Epithelial cell of esophagus (primary cell): ENCODE data around the gene CSRP1.

ENCODE experiments used
- DNase-seq: peaks from one replicate; pipeline ENCODE4 v3.0.0; 2010; ENCODE audit warnings: low read depth
- H3K4me3 ChIP-seq: 2 replicates; pipeline ENCODE4 v1.5.1; 2011; ENCODE audit warnings: mild to moderate bottlenecking, low read length, control low read depth
- CTCF ChIP-seq: IDR thresholded peaks from 2 replicates; pipeline ENCODE4 v1.5.1; 2011; ENCODE audit warnings: low read depth, mild to moderate bottlenecking, low read length, control low read depth, inconsistent platforms; ENCODE audit not compliant: insufficient read depth; ENCODE audit errors: missing control alignments

The CSRP1 gene

DNA sequence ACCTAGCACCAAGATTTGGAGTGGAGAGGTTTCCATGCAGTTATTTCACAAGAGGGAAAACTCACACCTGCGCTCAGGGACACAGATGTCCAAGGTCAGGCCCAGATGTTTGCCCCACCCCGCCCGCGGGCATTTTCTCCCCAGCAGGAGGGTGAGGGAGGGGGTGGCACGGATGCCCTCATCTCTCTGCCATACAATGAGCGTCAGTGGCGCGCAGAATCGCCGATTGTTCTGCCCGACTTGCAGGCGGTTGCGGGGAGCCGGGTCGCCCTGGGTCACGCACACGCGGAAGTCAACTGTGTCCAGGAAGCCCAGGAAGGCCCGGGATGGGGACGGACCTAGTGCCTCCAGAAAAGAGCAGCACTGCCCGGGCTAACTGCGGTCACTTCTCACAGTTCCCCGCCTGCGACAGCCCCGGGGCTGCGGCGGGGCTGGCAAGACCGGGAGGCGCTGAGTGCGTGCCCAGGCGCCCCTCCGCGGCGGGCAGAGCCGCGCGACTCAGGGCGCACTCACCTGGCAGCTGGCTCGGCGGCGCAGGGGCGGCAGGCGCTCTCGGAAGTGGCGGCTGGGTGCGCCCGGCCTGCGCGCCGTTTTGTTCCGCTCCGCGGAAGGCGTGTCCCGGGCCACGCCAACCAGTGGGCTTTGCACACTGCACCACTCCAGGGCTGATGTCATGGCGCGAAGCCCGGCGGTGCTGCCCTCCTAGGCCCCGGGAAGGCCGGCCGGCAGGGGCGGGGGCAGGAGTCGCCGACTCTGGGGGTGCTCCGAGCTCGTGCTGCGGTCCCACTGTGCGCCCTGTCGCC is at the start of gene CSRP1:
Gene CSRP1, minus strand, starts transcription at position 567 of the 803 bp plus-strand sequence. CDS start 10,820 bp downstream, outside the sequence.
- DNase-seq: peak; percentile 87
- TF ChIP-seq CTCF: no peak

DNA sequence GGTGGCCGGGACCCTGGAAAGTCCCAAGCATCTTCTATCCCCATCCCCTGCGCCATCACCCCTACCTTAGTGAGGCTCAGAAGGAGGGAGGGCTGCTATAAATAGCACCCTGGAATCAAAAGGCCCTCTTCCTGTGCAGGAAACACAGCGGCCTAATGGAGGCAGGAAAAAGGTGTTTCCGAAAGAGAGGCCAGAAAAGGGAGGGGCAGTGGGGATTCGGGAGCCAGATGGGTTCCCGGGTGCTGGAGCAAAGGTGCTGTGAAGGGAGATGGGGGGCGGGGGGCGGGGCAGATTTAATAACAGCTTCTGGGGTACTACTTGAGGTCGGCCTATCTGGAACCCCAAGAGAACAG is 48.6 kb upstream of the CSRP1 start:
- H3K4me3 ChIP-seq: no peak overlapping the region
- DNase-seq: no peak

More for the DNA sequence above, at the start of gene CSRP1:
- H3K4me3 ChIP-seq: peak within 1 kb of the TSS; percentile 53

DNA sequence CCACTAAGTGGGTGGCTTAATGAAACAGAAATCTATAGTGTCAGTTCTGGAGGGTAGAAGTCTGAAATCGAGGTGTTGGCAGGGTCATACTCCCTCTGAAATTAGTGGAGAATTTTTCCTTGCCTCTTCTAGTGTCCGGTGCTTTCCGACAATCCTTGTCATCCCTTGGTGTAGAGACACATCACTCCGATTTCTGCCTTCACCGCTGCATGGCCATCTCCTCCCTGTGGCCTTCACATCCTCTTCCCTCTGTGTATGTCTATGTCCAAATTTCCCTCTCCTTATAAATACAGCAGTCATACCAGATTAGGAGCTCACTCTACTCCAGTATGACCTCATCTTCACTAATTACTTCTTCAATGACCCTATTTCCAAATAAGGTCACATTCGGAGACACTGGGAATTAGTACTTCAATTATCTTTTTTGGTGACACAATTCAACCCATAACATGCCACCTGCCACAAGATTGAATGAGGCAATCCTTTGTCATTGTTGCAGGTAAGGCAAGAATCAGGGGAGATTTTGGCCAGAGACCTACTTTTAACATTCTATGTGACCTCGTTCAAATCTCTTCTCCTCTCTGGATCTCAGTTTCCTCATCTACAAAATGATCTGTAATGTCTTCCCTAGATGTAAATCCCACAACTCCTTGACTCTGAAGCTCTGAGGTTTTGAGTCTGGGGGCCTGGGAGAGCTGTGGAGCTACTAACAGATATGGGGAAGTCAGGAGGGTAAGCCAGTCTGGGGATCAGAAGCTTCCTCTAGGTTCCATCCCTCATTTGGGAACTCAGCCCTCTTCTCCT is 48.1 kb upstream of the CSRP1 start:
- TF ChIP-seq CTCF: no peak
- no peak overlapping the region for H3K4me3 ChIP-seq
- no peak for DNase-seq

More for the DNA sequence above, 48.6 kb upstream of the CSRP1 start:
- TF ChIP-seq CTCF: no peak

GRCh38 chr1:201554190-201554600 is 47.3 kb upstream of the CSRP1 start:
- no peak overlapping the region for H3K4me3 ChIP-seq
- TF ChIP-seq CTCF: no peak
- DNase-seq: no peak

GRCh38 chr1:201553496-201554189 is 46.7 kb upstream of the CSRP1 start:
- TF ChIP-seq CTCF: no peak
- DNase-seq: no peak
- H3K4me3 ChIP-seq: no peak overlapping the region

DNA sequence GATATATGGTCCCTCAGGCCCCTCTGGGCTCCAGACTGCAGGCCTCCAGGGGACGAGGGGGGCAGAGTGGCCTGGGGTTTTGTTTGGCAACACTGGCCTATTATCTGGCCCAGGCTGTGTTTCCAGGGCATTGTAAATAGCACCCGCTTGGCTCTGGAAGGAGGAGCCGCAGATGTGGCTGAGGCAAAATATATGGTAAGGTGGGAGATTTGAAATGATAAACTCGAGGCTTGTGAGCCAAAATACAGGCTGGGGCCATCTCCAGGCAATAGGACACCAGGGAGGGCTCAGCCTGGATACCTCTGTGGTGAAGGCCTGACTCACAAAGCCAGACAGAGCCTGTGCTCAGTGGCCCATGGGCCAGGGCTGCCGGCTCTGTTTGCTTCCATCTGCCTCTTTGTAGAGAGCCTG is 46.0 kb upstream of the CSRP1 start:
- TF ChIP-seq CTCF: no peak
- no peak for DNase-seq
- no peak overlapping the region for H3K4me3 ChIP-seq
